ENCODE results near the gene CTSS.

The CTSS gene

GRCh38 chr1:150696995-150697927 is 68.3 kb downstream of the CTSS start, which contains the start of gene GOLPH3L:
TSS of gene GOLPH3L (minus strand) at chr1:150697154. CDS start at chr1:150694838, 2,316 bp downstream.
- DNase-seq (ENCODE audit: low read depth), result peak; percentile 99

GRCh38 chr1:150696590-150696989 is 69.0 kb downstream of the CTSS start:
- peak; percentile 28 for DNase-seq (ENCODE audit: low read depth)

- DNase-seq (ENCODE audit: low read depth), result no peak
Observed at GRCh38 chr1:150696162-150696561, 69.4 kb downstream of the CTSS start.

- DNase-seq (ENCODE audit: low read depth), result peak; percentile 9
Observed at GRCh38 chr1:150695561-150695960, 70.0 kb downstream of the CTSS start.

DNA sequence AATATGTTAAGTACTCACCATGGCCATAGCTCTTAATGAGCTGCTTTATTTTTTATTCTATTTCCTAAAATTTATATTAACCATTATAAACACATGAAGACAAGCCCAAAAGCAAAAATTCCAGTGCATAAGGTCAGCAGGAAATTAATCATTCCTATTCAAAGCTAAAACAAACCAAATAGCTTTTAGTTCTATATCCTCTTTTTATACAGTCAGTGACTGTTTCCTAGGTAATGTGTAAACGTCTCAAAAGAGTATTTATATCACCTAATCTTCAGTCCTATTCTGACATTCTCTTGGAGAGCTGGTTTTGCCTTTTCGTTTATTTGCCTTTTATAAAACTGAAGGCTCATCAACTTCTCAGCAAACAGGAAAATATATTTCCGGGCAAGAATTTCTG is 72.9 kb downstream of the CTSS start:
- peak; percentile 35 for DNase-seq (ENCODE audit: low read depth)

DNA sequence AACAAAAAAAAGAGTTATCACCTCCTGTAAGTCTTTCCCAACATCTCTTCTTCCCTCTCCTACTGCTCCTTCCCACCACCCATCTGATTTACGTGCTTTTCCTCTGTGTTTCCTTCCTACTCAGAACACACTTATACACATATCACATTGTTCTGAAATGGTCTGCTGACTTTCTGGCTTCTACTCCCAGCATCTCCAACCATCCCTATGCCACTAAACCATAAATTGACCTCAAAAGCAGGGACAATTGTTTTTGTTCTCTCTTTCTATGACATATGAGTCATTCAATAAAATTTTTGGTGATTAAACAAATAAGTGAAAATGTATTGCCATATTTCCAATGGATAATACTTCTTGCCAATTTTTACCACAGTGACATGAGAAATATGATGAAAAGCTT is 76.8 kb downstream of the CTSS start:
- no peak for DNase-seq (ENCODE audit: low read depth)

DNA sequence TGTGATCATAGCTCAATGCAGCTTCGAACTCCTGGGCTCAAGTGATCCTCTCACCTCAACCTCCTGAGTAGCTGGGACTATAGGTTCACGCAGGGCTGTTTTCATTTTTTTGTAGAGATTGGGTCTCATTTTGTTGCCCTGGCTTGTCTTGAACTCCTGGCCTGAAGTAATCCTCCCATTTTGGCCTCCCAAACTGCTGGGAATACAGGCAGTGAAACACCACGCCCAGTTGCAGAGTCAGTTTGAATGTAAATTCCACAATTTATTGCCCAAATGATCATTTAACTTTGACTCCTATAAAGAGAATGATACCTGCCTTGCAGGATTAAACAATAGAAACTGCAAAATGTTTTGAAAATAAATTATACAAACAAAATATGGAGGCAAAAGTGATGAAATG is 79.3 kb downstream of the CTSS start:
- DNase-seq (ENCODE audit: low read depth), result no peak

DNA sequence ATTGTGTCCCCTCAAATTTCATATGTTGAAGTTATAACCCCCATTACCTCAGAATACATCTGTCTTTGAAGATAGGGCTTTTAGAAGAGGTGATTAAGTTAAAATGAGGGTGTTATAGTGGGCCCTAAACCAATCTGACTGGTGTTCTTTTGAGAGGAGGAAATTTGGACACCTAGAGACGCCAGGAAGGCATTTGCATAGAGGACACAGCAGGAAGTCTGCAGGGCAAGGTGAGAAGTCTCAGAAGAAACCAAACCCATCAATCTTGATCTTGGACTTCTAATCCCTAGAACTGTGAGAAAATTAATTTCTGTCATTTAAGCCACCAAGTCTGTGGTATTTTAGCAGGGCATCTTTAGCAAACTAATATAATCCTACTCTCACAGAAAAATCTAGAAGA is 81.7 kb downstream of the CTSS start:
- DNase-seq (ENCODE audit: low read depth), result no peak

All from ELR (cell line).